ENCODE results near the gene CAPN2.
"Not testable (repeated sequence)": the region's sequence is repeated elsewhere in the genome, so short reads cannot be mapped to it uniquely, and the experiment has no call there.

Gene CAPN2

DNA sequence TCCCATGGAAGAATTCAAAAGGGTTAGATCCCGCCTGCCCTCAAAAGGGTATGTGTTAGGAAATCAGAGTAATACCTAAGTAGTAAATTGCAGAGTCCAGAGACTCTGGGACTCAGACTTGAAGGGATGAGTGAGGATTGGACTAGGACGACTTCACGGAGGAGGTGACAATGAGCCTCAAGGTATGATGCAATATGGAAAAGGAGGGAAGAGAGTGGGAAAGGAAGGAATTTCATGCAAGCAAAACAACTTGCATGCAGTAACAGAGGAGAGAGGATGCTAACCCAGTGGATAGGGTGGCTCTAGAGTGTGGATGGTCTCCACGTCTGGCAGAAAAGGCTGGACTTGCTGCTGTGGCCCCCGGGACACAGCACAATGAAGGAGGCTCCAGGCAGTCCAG lies 4.8 kb downstream of the CAPN2 start:
- no peak for DNase-seq (ENCODE audit: low read depth)

DNA sequence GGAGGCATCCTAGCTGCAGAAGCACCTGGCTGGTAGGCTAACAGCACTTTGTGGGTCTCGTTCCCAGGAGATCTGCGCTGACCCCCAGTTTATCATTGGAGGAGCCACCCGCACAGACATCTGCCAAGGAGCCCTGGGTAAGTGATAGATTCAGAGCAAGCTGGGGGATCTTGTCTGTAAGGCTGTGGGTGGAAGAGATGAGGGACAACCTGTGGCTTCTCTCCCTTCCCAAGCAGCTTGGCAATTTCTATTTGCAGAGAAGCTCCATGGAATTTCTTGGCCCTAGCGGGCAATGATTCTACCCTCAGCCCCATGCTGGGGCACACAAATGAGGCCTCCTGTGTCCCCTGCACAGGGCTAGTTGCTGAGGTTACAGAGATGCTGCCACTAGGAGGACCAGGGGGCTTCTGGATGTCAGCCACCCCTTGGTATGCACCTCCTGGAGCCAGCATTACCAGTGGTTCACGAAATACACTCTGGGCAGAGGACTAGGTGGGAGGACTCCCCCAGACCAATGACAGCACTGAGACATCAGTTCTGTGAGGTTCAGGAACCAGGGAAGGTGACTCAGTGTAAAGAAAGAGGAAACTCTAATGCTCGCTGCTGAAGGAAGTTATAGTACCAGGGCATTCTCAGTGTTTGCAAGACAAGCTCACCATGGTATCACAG lies 5.5 kb downstream of the CAPN2 start:
- no peak for DNase-seq (ENCODE audit: low read depth)

DNA sequence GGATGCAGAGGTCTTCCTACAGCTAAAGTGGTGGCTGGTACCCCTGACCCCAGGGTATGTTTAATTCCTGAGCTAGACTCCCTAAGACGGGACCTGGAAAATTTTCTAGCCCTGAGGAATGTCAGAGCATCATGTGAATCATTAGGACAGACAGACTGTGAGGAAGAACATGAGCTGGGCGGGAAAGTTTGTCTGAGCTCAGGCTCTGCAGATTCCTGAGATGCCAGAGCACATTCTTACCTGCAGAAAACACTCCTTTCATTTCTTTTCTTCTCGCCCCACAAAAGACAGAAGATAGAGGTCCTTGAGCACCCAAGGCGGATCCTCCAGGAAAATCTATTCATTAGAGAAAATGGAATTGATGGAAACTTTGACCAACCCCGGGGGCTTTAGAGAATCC lies 6.5 kb downstream of the CAPN2 start:
- DNase-seq (ENCODE audit: low read depth), result no peak

DNA sequence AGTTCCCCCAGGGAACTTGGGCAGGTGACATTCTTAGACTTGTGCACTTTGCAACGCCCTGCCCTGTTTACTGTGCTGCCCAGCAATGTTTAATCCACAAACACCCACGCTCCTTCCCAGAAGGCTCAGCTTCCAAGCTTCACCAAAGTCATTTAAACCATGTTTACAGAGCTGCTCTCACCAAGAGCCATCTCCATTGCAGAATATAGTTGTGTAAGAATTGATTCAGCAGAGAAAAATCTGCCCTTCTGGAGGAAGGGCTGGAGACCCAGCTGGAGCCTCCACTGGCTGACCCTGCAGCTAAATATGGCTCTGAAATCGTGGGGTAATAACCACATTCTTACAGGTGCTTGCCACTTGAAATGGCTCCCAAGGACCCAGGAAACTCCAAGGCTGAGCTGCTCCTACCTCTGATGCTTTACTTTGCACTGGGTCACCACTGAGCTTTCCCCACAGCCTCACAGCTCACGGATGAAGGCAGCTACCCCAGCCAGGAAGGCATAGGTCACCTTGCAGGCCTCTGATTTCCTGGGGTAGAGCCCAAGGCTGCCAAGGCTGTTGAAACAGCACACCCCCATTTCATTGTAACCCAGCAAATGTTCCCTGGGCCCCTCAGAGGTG lies 8.7 kb downstream of the CAPN2 start:
- DNase-seq (ENCODE audit: low read depth), result no peak

DNA sequence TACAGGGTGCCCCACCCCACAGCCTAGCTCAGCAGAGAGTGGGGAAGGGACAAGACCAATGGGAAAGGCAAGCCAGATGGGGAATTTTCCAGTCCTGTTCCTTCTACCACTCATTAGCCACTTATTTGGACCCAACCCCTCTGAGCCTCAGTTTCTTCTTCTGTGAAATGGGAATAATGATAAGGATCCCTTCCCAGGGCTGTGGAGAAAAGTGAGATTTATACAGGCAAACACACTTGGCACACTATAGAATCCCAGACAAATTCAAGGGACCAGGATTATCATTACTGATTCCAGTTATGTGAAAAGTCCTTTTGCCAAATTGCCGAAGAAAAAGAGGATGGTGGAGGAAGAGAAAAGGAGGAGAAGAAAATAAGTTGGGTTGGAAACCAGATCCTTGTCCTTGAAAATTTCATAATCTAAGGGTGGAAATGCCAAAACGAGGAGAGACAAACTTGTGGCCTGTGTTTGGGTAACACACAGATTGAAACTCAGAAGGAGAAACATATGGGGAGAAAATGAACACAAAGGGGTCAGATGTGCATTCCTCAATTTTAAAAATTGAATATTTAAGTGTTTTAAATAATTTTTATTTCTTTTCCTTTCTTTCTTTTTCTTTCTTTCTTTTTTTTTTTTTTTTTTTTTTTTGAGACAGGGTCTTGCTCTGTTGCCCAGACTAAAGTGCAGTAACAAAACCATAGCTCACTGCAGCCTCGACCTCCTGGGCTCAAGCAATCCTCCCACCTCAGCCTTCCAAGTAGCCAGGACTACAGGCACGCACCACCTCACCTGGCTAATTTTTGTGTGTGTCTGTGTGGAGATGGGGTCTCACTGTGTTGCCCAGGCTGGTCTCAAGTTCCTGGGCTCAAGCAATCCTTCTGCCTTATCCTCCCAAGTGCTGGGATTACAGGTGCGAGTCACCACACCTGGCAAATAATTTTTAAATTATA lies 9.6 kb downstream of the CAPN2 start:
- DNase-seq (ENCODE audit: low read depth), result no peak

DNA sequence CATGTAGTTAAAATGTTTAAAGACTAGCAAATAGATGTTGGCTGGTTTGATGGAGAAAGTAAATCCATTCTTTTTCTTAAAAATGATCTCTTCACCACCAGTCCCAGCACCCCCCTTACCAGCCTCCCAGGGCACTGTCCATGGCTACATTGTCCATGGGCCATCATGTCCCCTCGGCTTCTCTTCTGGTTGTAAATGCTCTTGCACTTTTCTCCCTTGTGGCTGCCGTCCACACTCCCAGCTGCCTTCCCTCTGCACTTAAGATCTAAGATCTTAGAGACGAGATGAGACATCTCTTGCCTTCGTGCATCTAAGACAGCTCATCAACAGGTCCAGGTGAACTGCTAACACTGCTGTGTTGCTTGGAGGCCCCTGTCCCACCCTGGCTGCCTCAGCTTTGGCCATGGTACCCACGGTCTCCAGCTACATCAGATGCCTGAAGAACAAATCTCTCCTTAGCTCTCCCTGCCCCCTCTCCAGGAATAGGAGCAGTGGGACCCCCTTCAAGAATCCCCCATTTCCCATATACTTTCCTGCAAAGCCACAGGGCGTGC lies 11.1 kb downstream of the CAPN2 start:
- DNase-seq (ENCODE audit: low read depth), result no peak

DNA sequence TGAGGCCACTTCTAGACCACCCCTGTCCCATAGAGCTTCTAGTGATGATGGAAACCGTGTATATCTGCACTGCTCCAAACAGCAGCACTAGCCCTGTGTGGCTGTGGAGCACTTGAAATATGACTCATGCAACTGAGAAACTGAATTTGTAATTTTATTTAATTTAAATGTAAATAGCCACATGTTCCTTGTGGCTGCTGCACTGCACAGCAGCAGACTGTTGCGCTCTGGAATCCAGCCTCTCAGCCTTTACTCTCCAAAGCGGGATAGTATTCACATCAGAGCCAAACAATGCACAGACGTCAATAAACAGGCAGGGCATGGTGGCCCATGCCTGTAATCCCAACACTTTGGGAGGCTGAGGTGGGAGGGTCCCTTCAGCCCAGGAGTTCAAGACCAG lies 12.0 kb downstream of the CAPN2 start:
- no peak for DNase-seq (ENCODE audit: low read depth)

DNA sequence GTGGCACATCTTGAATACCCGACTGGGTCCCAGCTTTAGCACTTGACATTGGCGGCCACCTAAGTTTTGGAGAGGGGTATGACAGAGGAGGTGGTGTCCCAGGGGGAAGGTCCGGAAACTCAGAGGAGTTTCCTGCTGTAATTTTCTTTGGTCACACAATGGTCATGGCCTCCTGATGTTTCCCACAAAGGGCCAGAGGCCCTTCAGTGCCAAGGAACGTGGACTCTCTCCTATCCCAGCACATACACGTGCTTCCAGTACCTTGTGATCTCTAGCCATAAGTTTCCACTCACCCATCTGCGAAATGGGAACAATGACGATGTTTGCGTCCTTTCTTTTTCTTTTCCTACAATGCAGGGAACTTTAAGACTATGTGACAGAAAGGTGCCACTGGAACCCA lies 13.2 kb downstream of the CAPN2 start:
- no peak for DNase-seq (ENCODE audit: low read depth)

DNA sequence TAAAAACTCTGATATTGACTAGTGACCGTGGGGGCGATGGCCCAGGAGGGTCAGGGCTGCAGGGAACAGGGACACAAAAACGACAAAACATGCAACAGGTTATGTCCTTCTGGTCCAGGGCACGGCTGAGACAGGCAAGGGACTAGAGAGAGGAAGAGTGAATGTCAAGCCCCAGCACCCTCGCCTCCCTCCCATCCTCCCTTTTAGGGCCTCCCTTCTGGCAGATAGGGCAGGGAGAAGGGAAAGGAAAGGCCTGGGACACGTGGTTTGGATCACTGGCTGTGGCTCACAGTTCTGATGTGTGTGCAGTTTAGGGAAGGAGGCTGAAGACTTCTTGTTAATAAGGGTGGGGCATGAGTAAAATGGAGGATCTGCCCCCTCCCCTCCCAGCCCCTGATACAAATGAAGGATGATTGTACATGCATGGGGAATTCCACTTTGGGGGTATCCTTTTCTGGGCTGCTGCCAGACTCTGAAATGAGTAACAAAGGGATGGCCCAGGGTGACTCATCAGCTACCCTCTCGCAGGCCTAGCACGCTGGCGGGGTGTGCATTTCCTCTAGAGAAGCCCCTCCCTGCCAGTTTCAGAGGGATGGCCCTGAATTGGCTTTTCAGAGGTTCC lies 14.2 kb downstream of the CAPN2 start:
- peak; percentile 86 for DNase-seq (ENCODE audit: low read depth)

DNA sequence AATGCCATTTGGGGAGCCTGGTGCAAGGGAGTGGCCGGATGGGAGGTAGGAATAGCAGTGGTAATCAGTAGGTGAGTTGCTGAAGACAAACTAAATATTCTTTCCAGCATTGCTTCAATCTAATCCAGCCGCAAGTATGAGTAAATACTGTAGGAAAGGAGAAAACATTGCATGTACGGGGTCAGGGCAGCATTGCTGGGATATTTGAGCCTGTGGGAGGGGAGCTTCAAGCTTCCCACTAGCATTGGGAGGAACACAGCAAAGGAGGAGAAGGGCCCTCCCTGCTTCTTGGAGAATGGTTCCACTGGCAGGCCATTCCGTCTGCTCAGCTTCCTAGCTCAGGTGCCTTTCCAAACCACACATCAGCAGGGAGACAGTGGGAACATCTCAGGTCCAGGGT lies 15.2 kb downstream of the CAPN2 start:
- DNase-seq (ENCODE audit: low read depth), result no peak

DNA sequence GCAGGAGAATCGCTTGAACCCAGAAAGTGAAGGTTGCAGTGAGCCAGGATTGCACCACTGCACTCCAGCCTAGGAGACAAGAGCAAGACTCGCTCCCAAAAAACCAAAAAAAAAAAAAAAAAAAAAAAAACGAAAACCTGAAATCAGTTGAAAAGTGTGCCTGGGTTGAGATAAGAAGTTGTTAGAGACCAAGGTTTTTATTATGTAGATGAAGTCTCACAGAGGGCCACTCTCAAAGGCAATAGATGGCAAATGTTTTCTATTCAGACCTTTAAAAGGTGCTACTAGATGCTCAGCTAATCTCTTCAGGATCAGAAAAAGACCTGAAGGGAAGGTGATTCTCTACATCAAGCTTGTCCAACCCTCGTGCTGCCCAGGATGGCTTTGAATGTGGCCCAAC lies 17.6 kb downstream of the CAPN2 start:
- no peak for DNase-seq (ENCODE audit: low read depth)

DNA sequence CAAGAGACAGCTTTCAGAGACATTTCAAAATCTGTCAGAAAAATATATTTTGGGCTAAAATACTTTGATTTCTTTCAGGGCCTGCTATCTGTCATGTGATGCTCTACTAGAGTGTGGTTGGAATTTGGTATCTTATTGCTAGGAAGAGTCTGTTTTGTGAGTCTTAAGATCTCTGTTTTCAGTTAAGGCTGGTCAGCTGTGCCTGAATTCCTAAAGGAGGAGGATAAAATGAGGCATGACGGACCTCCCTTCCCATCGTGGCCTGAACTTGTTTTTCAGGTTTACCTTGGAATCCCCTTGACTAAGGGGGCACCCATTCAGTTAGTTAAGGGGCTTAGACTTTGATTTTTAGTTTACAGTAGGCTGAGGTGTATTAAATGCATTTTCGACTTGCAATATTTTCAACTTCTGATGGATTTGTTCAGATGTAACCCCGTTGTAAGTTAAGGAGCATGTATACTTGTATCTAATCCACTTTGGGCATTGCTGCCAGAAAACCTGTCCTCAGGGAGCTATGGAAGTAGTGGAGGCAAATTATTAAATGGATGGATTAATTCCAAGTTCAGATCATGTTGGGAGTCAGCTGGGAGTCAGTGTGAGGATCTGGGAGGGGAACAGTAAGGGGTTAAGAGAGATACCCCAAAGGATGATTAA lies 18.3 kb downstream of the CAPN2 start:
- no peak for DNase-seq (ENCODE audit: low read depth)

DNA sequence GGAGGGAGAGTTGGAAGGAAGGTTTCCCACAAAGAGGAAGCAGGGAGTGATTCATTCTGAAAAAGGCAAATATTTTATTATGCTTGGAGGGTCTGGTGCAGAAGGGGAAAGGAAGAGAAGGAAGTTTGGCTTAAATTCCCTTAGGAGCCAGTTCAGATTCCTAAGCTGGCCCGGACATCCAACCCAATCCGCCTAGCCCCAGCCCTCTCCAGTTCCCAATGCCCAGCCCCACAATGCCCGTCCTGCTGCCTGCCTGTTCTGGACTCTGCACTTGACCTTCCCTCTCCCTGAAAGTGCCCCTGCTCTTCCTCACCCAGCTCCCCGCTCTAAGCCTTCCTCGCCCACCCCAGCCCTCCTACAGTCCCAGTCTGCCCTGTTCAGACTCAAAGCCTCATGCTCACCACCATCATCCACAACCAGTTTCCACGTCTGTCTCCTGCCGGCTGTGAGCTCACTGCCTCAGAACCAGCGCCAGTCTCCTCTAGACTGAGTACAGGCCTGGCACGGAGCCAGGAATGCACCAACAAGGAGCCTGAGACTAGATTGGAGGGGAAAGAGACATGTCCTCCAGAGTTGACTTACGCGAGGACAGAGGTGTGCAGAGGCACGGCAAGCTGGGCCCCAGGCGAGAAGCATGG lies 18.9 kb downstream of the CAPN2 start:
- no peak for DNase-seq (ENCODE audit: low read depth)

DNA sequence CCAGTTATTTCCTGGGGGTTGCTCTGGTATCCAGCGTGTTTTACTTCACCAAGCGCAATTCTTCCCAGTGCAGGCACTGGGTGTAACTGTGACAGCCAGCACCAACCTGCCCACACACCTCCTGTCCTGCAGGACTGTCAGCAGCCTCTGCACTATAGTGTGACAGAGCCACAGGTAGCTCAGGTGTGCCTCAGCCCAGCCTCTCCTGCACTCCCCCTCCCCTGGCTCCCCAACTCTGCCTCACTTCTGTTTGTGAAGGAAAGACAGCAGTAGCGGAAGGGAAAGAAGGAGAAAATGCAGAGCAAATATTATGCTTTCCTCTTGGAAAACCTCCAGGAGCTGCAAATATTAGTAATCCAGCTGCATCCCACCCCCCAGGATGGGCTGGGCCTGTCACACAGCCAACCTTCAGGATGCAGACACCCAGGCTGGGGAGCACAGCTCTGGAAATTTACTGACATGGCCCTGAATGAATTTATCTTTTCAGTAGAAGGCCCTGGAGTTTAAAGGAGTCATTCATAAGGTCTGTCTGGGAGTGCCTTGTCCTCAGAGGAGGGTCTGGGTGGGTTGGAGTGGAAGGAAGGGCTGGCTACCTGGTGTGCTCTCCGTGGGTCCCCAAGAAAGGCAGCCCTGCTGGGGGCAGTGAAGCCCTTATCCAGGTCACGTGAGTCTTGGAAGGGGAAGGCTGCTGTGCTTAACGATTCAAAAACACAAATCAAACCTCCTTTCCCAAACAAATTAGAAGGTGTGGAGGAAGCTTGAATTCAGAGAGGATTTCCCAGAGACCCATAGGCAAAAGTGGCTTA lies 20.9 kb downstream of the CAPN2 start:
- DNase-seq (ENCODE audit: low read depth), result no peak

DNA sequence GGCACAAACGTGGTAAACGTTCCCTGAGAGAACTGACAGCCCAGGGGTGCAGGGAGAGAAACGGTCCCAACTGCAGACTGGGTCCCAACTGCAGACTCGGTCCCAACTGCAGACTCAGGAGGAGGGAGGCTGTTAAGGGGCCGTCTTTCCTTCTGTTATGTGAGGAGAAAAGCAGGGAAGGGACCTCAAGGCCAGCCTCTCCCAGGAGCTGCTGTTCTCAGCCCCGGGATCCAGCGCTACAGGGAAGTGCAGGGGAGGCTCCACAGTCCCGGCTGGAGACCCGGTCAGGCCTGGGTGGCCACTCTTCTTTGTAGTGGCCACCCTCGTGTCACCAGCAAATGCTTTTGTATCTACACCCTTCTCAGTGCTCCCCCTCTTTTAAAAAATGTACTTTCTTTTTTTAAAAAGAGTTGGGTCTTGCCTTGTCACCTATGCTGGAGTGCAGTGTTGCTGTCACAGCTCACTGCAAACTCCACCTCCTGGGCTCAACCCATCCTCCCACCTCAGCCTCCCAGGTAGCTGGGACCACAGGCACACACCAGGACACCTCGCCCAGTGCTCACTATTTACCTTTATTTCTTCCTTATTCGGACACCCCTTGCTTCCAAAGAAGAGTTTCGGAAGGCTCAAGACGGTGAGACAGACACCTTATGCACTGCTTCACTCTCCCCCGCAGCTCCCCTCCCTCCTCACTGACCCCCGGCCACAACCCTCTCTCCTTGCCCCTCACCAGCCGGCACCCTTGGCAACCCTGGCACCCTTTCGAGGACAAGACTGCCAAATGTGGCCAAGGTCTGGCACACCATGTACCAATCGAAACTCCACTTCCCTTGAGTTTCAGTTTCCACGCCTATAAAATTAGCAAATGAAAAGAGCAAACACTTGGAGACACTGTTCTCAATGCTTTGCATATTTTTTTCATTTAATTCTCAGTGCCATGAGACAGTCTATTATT lies 21.8 kb downstream of the CAPN2 start:
- no peak for DNase-seq (ENCODE audit: low read depth)

DNA sequence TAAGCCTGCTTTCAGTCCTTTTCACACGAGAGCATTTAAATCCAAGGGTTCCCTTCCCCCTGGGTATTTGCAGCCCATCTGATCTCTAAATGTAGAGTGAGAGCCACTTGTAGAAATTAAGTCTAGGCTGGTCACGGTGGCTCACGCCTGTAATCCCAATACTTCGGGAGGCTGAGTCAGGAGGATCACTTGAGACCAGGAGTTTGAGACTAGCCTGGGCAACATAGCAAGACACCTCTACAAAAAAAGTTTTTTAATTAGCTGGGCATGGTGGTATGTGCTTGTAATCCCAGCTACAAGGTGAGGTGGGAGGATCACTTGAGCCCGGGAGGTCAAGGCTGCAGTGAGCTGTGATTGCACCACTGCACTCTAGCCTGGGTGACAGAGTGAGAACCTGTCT lies 24.3 kb downstream of the CAPN2 start:
- not testable (repeated sequence) for DNase-seq (ENCODE audit: low read depth)

DNA sequence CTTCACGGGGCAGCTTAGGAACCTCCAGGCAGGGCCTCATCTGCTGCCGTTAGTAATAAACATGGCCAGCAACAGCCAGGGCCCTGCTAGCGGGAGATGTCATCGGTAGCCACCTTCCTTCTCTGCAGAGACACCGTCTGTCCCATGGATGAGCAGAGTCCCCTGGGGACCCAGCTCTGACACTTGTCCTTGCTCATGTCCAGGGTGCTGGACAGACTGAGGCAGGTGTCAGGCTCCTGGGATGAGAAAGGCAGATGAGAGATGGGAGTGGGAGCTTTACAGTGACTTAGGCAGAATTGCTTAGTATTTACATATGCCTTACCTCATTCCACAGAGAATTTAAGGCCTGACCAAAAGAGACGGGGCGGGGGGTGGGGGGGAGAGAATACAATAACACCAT lies 25.0 kb downstream of the CAPN2 start:
- DNase-seq (ENCODE audit: low read depth), result no peak

DNA sequence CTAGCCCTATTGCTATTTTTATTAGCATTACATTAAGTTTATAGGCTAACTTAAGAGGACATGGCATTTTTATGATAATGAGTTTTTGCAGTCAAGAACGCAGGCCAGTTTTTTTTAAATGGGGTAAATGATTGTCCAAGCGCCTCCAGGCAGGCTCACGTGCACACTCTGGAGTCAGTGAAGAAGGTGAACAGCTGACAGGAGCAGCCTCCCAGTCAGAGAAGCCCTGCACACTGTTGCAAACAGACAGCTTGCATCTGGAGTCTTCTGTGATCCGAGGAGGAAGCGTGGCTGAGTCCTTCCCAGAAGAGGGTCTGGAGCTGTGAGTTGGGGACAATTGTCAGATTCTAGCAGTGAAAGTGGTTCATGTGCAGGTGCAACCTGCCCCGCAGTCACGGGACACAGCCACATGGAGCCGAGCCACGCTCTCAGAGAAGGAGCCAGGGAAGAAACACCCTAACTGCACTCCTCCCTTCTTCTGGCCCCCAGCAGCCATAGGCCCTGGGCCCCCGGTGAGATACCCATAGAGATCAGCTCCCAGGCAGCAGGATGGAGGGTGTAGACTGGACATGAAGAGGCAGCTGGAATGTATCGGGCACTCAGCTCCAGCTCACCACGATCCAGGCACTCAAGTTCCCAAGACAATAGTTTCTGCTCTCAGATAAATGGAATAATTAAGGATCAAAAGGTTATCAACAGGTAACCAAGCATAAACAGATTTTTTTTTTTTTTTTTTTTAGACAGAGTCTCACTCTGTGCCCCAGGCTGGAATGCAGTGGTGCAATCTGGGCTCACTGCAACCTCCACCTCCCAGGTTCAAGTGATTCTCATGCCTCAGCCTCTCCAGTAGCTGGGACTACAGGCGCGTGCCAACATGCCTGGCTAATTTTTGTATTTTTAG lies 26.4 kb downstream of the CAPN2 start:
- no peak for DNase-seq (ENCODE audit: low read depth)

Measured in stimulated activated CD8-positive, alpha-beta memory T cell treated with anti-CD3 and anti-CD28 coated beads, Interleukin-12 subunit alpha, Interleukin-12 subunit beta, amount 100 ng/mL, for 1 hour (primary cell).